LoVo (cell line): Measurements from ENCODE around the gene FMN2.
"Not testable (repeated sequence)": the region's sequence is repeated elsewhere in the genome, so short reads cannot be mapped to it uniquely, and the experiment has no call there.

Experiments
- DNase-seq: peaks from one replicate; pipeline ENCODE4 v3.0.0-alpha.2; 2016; ENCODE audit warnings: low spot score

Gene FMN2

DNA sequence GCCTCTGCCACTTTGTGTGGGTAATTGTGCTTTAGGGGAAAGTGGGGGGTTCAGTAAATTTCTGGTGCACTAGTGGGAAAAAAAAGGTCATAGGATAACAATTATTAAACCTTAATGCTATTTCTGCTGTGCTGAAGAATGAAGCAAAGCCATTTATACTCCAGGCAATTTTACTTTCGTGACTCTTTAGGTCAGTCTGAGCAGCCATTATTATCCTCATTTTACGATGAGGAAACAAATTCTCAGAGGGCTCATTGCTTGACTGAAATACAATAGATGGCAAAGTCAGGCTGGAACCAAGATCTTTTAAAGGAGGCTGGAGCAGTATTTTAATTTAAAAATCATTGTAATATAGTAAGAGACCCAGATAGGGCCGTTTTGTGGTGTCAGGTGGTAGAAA, 272.2 kb downstream of the FMN2 start:
- DNase-seq = no peak

- no peak for DNase-seq
Measured at GRCh38 chr1:240366636-240367035, 275.0 kb downstream of the FMN2 start.

DNA sequence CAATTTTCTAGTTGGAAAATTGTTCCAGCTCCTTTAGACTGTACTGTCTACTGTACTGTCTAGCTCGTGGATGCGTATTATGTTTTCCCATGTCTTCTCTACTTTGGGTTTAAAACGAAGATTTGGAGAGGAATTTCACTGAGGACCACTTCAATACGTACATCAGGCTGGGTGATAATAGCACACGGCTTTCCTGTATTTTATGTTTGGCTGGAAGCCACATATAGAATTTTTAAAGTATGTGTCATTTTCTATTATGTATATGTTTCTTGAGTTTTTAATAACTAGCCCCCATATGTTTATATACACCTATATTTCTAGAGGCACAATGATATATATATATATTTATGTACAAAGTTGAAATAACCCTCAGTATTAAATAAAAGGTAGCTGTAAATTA, 293.9 kb downstream of the FMN2 start:
- DNase-seq = no peak

GRCh38 chr1:240385985-240386978, 294.6 kb downstream of the FMN2 start:
- peak; percentile 3 for DNase-seq

- DNase-seq = no peak
Measured at GRCh38 chr1:240387051-240387450, 295.4 kb downstream of the FMN2 start.

DNA sequence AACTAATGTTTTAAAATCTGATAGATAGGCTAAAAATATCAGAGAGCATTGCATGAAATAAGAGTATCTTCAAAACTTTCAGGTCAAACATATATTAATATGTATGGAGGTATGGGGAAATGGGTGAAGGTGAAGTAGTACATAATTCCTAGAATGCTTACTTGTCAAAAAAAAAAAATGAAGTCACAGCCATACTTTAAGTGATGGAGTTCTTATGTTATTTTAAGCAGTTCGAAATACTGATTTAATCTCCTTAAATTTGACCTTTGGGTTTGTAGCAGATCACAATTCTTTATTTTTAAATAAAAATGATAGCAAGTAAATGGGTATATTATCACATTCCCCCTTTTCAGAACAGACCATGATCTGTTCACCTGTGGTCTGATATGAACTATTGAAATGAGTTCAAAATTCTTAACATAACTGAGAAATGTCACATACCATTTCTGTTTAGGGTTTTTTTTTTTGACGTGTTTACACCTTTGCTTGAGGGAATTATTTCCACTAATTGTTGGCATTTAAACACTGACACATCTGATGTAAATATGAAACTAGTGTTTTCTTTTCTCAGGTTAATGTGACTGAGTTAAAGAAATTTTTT, 300.1 kb downstream of the FMN2 start:
- DNase-seq = no peak

DNA sequence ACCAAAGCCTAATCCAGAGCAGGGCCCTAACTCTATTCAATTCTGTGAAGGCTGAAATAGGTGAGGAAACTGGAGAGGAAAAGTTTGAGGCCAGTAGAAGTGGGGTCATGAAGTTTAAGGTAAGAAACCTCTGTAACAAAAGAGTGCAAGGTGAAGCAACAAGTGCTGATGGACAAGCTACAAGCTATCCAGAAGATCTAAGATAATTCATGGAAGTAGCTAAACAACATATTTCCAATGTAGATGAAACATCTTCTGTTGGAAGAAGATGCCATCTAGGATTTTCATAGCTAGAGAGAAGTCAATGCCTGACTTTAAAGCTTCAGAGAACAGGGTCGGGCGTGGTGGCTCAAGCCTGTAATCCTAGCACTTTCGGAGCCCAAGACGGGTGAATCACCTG, 302.7 kb downstream of the FMN2 start:
- no peak for DNase-seq

GRCh38 chr1:240395336-240395735, 303.7 kb downstream of the FMN2 start:
- no peak for DNase-seq

GRCh38 chr1:240399381-240399780, 307.7 kb downstream of the FMN2 start:
- DNase-seq = no peak

DNA sequence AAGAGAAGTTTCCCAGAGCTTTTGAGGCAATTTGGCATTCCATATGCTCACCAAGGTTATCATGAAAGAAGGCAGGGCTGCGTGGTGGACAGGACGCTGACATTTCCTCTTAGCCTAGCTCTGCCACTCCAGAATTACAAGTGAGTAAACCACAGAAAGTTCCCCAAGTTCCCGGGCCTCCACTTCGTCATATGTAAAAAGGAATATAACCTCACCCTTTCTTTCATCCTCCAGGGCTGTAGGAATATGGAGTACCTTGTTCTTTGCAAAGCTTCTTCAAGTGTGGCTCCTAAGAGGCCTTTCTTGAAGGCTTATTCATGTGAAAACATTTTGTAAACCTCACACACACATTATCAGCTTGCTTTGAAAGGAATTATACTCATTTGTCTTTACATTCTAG, 310.0 kb downstream of the FMN2 start:
- DNase-seq = no peak

DNA sequence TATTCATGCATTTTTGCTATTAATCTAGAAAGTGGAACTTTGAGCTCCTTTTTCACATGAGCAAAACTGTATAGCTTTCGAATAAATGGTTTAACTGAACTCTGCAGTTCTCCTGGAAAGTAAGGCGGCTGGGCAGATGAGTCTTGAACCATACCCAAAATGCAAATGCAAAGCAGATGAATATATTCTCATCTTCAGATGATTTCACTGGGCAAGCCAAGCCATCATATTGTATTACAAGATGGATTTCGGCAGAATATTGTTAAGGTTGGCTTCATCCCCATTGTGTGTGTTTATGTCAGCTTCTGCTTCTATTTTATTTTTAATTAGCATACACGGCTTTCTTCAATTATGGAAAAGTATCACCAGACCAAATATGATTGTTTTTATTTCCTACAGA, 310.6 kb downstream of the FMN2 start:
- DNase-seq = no peak

- DNase-seq = no peak
Measured at GRCh38 chr1:240404286-240404685, 312.6 kb downstream of the FMN2 start.

DNA sequence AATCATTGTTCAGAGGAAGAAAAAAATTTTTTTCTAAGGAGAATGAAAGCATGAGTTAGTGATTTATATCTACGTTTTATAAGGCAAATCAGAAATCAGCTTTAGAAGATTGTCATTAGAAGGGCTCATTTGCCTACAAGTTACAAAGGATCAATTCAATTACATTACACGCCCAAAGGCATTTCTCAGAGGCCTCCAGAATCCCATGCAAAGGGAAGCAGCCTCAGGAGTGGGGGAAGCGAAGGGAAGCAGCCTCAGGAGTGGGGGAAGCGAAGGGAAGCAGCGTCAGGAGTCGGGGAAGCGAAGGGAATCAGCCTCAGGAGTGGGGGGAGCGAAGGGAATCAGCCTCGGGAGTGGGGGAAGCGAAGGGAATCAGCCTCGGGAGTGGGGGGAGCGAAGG, 314.1 kb downstream of the FMN2 start:
- DNase-seq = no peak

DNA sequence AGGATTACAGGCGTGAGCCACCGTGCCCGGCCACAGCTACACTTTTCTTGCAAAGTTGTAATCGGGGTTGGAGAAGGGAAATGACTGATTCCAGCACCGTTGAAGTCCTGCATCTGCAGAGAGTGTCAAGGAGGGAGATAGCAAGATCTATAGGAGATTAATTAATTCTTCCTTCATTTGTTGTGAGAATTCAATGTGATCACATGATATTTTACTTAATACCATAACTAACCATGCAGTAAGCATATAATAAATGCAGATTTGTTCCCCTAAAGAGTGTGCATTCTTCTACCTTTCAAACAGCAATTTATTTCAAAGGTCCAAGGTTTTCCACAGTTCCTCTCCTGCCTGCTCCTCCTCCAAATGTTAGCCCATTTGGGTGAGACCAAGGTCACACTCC, 315.7 kb downstream of the FMN2 start:
- no peak for DNase-seq

DNA sequence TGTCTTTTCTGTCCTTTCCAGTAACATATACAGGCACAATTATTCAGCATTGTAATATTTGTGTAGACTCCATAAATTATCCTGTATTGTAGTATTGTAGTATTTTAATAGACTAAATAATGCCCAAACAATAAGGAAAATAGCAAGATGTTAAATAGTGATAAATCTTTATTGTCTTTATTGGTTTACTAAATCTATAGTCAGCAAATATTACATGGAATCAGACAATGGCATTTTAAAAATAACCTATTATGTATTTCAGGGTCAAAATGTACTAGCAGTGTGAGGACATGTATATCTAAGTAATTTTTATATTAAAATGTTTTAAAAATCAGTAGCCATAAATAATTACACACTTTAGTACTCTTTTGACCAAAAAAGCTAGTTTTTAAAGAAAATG, 317.9 kb downstream of the FMN2 start:
- DNase-seq = no peak

GRCh38 chr1:240413732-240414131, 322.0 kb downstream of the FMN2 start:
- no peak for DNase-seq

DNA sequence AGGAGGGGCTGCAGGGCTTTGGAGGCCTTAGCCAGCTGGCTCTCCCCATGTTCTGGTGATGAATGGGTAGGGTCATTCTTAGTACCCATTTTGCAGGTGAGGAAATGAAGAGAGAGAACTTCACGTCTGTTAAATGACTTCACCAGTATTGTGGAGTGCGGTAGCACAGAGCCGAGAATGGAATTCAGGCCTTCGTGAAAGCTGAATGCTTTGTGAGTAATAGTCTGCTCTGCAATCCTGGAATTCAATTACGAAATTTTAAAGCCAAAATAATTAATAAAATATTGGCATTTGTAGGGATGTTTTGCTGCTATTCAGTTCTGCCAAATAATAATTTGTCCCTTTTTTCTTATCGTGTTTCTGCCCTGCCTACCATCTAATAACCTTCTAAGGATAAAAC, 322.6 kb downstream of the FMN2 start:
- DNase-seq = no peak

DNA sequence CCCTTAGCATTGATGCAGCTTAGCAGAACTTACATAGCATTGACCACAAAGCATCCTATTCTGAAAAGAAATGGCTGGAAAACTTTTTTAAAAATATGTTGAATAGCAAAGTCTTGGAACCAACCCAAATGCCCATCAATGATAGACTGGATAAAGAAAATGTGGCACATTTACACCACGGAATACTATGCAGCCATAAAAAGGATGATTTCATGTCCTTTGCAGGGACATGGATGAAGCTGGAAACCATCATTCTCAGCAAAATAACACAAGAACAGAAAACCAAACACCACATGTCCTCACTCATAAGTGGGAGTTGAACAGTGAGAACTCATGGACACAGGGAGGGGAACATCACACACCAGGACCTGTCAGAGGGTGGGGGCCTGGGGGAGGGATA, 323.3 kb downstream of the FMN2 start:
- DNase-seq = not testable (repeated sequence)

DNA sequence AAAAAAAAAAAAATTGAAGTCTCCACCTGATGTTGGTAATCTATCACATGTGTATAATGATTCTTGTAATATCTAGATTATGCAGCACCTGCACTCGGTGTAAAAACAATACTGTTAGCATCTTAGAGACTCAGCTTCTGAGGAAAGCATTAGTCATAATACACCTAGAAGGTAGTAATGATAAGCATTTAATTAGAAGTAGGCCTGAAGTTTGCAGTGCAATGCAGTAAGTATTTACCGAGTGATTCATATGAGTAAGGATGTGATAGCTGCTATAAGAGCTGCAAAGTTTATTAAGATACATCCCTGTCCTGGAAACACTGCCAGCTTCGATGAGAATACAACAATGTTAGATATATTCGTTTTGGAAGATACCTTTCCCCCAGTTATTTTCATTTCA, 323.8 kb downstream of the FMN2 start:
- no peak for DNase-seq

GRCh38 chr1:240417317-240417716, 325.6 kb downstream of the FMN2 start:
- no peak for DNase-seq

DNA sequence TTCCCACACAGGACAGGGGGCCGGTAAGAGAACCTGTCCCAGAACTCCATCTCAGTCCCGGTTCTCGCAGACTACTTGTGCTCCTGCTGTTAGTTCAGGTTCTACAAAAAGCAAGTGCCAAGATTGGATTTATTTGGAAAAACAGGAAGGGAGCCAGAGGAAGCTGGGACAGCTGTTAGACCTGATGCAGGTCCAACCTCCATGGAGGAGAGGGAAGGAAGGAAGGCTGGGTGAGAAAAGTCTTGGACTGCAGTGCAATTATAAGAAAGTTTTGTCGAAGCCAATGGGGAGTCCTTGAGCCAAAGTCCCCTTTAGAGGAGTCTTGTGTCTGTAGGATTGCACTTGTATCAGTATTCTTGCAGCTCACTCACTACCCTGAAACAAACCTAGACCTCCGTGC, 329.1 kb downstream of the FMN2 start:
- no peak for DNase-seq

GRCh38 chr1:240423246-240423924, 331.7 kb downstream of the FMN2 start:
- DNase-seq = no peak
